Liver (tissue), 3 donors: Measurements from ENCODE around the gene RESP18.

Experiments used
- EGR1 ChIP-seq, 2 donors: IDR thresholded peaks; 2 replicates each; pipeline ENCODE4 v1.6.1; 2016 to 2018; ENCODE audit warnings: antibody characterized with exemption in 2 of 2, low read depth in 2 of 2
- FOXA2 ChIP-seq: IDR thresholded peaks from 2 replicates; pipeline ENCODE4 v1.6.1; 2016; ENCODE audit warnings: antibody characterized with exemption
- GABPA ChIP-seq, 2 donors: IDR thresholded peaks in 1 of 2; conservative IDR thresholded peaks in 1 of 2; 2 replicates each; pipeline ENCODE4 v1.6.1; 2016; ENCODE audit warnings: antibody characterized with exemption in 2 of 2, mild to moderate bottlenecking in 1 of 2, moderate library complexity in 1 of 2
- HNF4A ChIP-seq, 2 donors: conservative IDR thresholded peaks; 2 replicates each; pipeline ENCODE4 v1.6.1; 2016; ENCODE audit warnings: antibody characterized with exemption in 2 of 2, mild to moderate bottlenecking in 2 of 2
- JUND ChIP-seq, 2 donors: IDR thresholded peaks; 2 replicates each; pipeline ENCODE4 v1.6.1; 2016; ENCODE audit warnings: antibody characterized with exemption in 2 of 2
- RAD21 ChIP-seq, 2 donors: IDR thresholded peaks; 2 replicates each; pipeline ENCODE4 v1.6.1; 2016; ENCODE audit warnings: antibody characterized with exemption in 2 of 2, mild to moderate bottlenecking in 2 of 2
- SP1 ChIP-seq: IDR thresholded peaks from 2 replicates; pipeline ENCODE4 v1.6.1; 2018; ENCODE audit warnings: antibody characterized with exemption, mild to moderate bottlenecking
- YY1 ChIP-seq: IDR thresholded peaks from 2 replicates; pipeline ENCODE4 v1.6.1; 2016; ENCODE audit warnings: antibody characterized with exemption, mild to moderate bottlenecking
- TF ChIP-seq, protein P1 (sequence below): IDR thresholded peaks from 2 replicates; pipeline ENCODE4 v1.6.1; 2016; ENCODE audit warnings: antibody characterized with exemption, mild to moderate bottlenecking
- TF ChIP-seq, protein P2 (sequence below): fragments of 150-350 bp; IDR thresholded peaks from 2 replicates; pipeline ENCODE4 v1.5.1; 2017; ENCODE audit warnings: improper control_type of control experiment, low read depth, low read length; ENCODE audit not compliant: missing input control
- TF ChIP-seq, protein P3 (sequence below): IDR thresholded peaks from 2 replicates; pipeline ENCODE4 v1.6.1; 2016; ENCODE audit warnings: antibody characterized with exemption
- TF ChIP-seq, protein P4 (sequence below): IDR thresholded peaks from 2 replicates; pipeline ENCODE4 v1.6.1; 2016; ENCODE audit warnings: antibody characterized with exemption
- donor health status: healthy.
- donor health status: healthy.

DNA sequence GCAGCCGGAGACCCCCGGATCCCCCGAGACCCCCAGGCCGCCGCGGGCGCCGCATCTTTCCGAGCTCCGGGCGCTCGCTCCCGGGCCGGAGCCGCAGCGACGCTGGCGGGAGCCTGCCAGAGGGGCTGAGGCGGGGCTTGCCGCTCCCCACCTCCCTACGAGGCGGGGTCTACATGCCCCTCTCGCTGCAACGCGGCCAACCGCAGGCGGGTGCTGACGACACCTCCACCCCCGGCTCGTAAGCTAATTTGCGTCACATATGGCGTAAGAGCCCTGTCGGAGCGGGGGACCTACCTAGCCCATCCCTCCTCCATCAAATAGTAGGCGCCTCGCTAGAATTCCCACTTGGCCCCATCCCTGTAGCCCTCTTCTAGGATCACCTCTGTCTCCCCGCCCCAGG is 23.3 kb downstream of the RESP18 start, which contains the start of gene PTPRN:
- TF ChIP-seq, protein P1, sequence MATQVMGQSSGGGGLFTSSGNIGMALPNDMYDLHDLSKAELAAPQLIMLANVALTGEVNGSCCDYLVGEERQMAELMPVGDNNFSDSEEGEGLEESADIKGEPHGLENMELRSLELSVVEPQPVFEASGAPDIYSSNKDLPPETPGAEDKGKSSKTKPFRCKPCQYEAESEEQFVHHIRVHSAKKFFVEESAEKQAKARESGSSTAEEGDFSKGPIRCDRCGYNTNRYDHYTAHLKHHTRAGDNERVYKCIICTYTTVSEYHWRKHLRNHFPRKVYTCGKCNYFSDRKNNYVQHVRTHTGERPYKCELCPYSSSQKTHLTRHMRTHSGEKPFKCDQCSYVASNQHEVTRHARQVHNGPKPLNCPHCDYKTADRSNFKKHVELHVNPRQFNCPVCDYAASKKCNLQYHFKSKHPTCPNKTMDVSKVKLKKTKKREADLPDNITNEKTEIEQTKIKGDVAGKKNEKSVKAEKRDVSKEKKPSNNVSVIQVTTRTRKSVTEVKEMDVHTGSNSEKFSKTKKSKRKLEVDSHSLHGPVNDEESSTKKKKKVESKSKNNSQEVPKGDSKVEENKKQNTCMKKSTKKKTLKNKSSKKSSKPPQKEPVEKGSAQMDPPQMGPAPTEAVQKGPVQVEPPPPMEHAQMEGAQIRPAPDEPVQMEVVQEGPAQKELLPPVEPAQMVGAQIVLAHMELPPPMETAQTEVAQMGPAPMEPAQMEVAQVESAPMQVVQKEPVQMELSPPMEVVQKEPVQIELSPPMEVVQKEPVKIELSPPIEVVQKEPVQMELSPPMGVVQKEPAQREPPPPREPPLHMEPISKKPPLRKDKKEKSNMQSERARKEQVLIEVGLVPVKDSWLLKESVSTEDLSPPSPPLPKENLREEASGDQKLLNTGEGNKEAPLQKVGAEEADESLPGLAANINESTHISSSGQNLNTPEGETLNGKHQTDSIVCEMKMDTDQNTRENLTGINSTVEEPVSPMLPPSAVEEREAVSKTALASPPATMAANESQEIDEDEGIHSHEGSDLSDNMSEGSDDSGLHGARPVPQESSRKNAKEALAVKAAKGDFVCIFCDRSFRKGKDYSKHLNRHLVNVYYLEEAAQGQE, result no peak
- TF ChIP-seq, protein P2, sequence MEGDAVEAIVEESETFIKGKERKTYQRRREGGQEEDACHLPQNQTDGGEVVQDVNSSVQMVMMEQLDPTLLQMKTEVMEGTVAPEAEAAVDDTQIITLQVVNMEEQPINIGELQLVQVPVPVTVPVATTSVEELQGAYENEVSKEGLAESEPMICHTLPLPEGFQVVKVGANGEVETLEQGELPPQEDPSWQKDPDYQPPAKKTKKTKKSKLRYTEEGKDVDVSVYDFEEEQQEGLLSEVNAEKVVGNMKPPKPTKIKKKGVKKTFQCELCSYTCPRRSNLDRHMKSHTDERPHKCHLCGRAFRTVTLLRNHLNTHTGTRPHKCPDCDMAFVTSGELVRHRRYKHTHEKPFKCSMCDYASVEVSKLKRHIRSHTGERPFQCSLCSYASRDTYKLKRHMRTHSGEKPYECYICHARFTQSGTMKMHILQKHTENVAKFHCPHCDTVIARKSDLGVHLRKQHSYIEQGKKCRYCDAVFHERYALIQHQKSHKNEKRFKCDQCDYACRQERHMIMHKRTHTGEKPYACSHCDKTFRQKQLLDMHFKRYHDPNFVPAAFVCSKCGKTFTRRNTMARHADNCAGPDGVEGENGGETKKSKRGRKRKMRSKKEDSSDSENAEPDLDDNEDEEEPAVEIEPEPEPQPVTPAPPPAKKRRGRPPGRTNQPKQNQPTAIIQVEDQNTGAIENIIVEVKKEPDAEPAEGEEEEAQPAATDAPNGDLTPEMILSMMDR, result no peak
- TF ChIP-seq RAD21 (IDR thresholded peaks at IDR 0.05) (no peak), EGR1 (IDR thresholded peaks at IDR 0.05; ENCODE audit: low read depth in 2 of 2) (no peak), GABPA (IDR thresholded peaks at IDR 0.05 in 1 of 2, conservative IDR thresholded peaks at IDR 0.05 in 1 of 2) (no peak), SP1 (no peak), JUND (IDR thresholded peaks at IDR 0.05) (no peak), HNF4A (conservative IDR thresholded peaks at IDR 0.05) (no peak), FOXA2 (no peak), YY1 (no peak)
- TF ChIP-seq, protein P3, sequence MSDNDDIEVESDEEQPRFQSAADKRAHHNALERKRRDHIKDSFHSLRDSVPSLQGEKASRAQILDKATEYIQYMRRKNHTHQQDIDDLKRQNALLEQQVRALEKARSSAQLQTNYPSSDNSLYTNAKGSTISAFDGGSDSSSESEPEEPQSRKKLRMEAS, result no peak
- TF ChIP-seq, protein P4, sequence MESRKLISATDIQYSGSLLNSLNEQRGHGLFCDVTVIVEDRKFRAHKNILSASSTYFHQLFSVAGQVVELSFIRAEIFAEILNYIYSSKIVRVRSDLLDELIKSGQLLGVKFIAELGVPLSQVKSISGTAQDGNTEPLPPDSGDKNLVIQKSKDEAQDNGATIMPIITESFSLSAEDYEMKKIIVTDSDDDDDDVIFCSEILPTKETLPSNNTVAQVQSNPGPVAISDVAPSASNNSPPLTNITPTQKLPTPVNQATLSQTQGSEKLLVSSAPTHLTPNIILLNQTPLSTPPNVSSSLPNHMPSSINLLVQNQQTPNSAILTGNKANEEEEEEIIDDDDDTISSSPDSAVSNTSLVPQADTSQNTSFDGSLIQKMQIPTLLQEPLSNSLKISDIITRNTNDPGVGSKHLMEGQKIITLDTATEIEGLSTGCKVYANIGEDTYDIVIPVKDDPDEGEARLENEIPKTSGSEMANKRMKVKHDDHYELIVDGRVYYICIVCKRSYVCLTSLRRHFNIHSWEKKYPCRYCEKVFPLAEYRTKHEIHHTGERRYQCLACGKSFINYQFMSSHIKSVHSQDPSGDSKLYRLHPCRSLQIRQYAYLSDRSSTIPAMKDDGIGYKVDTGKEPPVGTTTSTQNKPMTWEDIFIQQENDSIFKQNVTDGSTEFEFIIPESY, result no peak
